Measurements from ENCODE around the gene PGM2. TPM values are rescaled to one million over a fixed set of nuclear protein-coding genes. Genes with fewer than 3 reads are reported as not detected.

The PGM2 gene
- total and polyA plus RNA-seq, 5 experiments from 2014 or later, result 17.3 to 22.0 (median 18.3) TPM

GRCh38 chr4:37872310-37872988 is 46.0 kb downstream of the PGM2 start:
- no peaks in the 10 kb centered on the region for H3K9me3 Mint-ChIP-seq
- peaks cover 5 to 12% (median 7%) of the 10 kb centered on the region in 3 donors for H3K36me3 Mint-ChIP-seq
- H3K27ac Mint-ChIP-seq, result peak overlapping the region in 7 of 10 donors; percentile 4 to 80 (median 19)
- DNase-seq (no peak), ATAC-seq (peak in 1 of 2 donors; percentile 39)
- POLR2A ChIA-PET, result no interaction called here
- H3K4me1 Mint-ChIP-seq, result peaks cover 3 to 18% (median 12%) of the 10 kb centered on the region in 4 donors
- H3K4me3 Mint-ChIP-seq, result no peak overlapping the region
- no peaks in the 10 kb centered on the region for H3K27me3 Mint-ChIP-seq

GRCh38 chr4:37873386-37873785 is 46.9 kb downstream of the PGM2 start:
- DNase-seq (no peak), ATAC-seq (no peak)
- H3K9me3 Mint-ChIP-seq, result no peaks in the 10 kb centered on the region
- no peak overlapping the region for H3K4me3 Mint-ChIP-seq
- no peaks in the 10 kb centered on the region for H3K27me3 Mint-ChIP-seq
- peak overlapping the region in 1 of 10 donors; percentile 16 for H3K27ac Mint-ChIP-seq
- peaks cover 0 to 7% (median 0%) of the 10 kb centered on the region in 3 donors for H3K36me3 Mint-ChIP-seq
- POLR2A ChIA-PET, result no interaction called here
- peaks cover 2 to 18% (median 12%) of the 10 kb centered on the region in 4 donors for H3K4me1 Mint-ChIP-seq

GRCh38 chr4:37876156-37876555 is 49.7 kb downstream of the PGM2 start:
- H3K27me3 Mint-ChIP-seq, result no peaks in the 10 kb centered on the region
- H3K27ac Mint-ChIP-seq, result no peak overlapping the region
- peaks cover 5 to 21% (median 13%) of the 10 kb centered on the region in 4 donors for H3K4me1 Mint-ChIP-seq
- H3K4me3 Mint-ChIP-seq, result no peak overlapping the region
- ATAC-seq (no peak), DNase-seq (no peak)
- no peaks in the 10 kb centered on the region for H3K36me3 Mint-ChIP-seq
- POLR2A ChIA-PET, result no interaction called here
- H3K9me3 Mint-ChIP-seq, result no peaks in the 10 kb centered on the region

GRCh38 chr4:37879365-37879764 is 52.9 kb downstream of the PGM2 start:
- peaks cover 0 to 4% (median 0%) of the 10 kb centered on the region in 5 donors for H3K27me3 Mint-ChIP-seq
- no peak for ATAC-seq
- H3K27ac Mint-ChIP-seq, result no peak overlapping the region
- H3K4me1 Mint-ChIP-seq, result peaks cover 0 to 4% (median 3%) of the 10 kb centered on the region in 4 donors
- POLR2A ChIA-PET, result no interaction called here
- no peak overlapping the region for H3K4me3 Mint-ChIP-seq
- DNase-seq, result no peak
- no peaks in the 10 kb centered on the region for H3K36me3 Mint-ChIP-seq
- no peaks in the 10 kb centered on the region for H3K9me3 Mint-ChIP-seq

- POLR2A ChIA-PET, result no interaction called here
- Mint-ChIP-seq H3K4me3 (no peak overlapping the region), H3K36me3 (no peaks in the 10 kb centered on the region), H3K27me3 (peaks cover 0 to 10% (median 3%) of the 10 kb centered on the region in 5 donors), H3K4me1 (peaks cover 0 to 8% (median 3%) of the 10 kb centered on the region in 4 donors), H3K9me3 (no peaks in the 10 kb centered on the region), H3K27ac (no peak overlapping the region)
- ATAC-seq (no peak), DNase-seq (no peak)
Observed at GRCh38 chr4:37881811-37882210, 55.3 kb downstream of the PGM2 start.

- Mint-ChIP-seq H3K4me1 (peaks cover 0 to 9% (median 3%) of the 10 kb centered on the region in 4 donors), H3K4me3 (no peak overlapping the region), H3K27ac (no peak overlapping the region), H3K9me3 (no peaks in the 10 kb centered on the region), H3K36me3 (no peaks in the 10 kb centered on the region), H3K27me3 (peaks cover 0 to 10% (median 3%) of the 10 kb centered on the region in 5 donors)
- no peak for ATAC-seq
- POLR2A ChIA-PET, result no interaction called here
- no peak for DNase-seq
Observed at GRCh38 chr4:37882665-37883296, 56.3 kb downstream of the PGM2 start.

GRCh38 chr4:37884855-37885487 is 58.5 kb downstream of the PGM2 start:
- peaks cover 2 to 16% (median 7%) of the 10 kb centered on the region in 4 donors for H3K4me1 Mint-ChIP-seq
- H3K9me3 Mint-ChIP-seq, result no peaks in the 10 kb centered on the region
- no peaks in the 10 kb centered on the region for H3K36me3 Mint-ChIP-seq
- no peak overlapping the region for H3K4me3 Mint-ChIP-seq
- peaks cover 0 to 10% (median 3%) of the 10 kb centered on the region in 5 donors for H3K27me3 Mint-ChIP-seq
- no peak for ATAC-seq
- no peak for DNase-seq
- H3K27ac Mint-ChIP-seq, result no peak overlapping the region
- POLR2A ChIA-PET, result no interaction called here

GRCh38 chr4:37885496-37885895 is 59.0 kb downstream of the PGM2 start:
- POLR2A ChIA-PET, result no interaction called here
- peaks cover 0 to 10% (median 3%) of the 10 kb centered on the region in 5 donors for H3K27me3 Mint-ChIP-seq
- H3K4me1 Mint-ChIP-seq, result peaks cover 4 to 18% (median 9%) of the 10 kb centered on the region in 4 donors
- no peak for ATAC-seq
- DNase-seq, result no peak
- H3K36me3 Mint-ChIP-seq, result no peaks in the 10 kb centered on the region
- no peak overlapping the region for H3K4me3 Mint-ChIP-seq
- H3K9me3 Mint-ChIP-seq, result no peaks in the 10 kb centered on the region
- no peak overlapping the region for H3K27ac Mint-ChIP-seq

- H3K9me3 Mint-ChIP-seq, result no peaks in the 10 kb centered on the region
- ATAC-seq (peak; percentile 34 to 39), DNase-seq (peak in 9 of 10 donors; percentile 10 to 68 (median 27))
- peaks cover 0 to 6% (median under 1%) of the 10 kb centered on the region in 3 donors for H3K36me3 Mint-ChIP-seq
- peaks cover 14 to 49% (median 34%) of the 10 kb centered on the region in 4 donors for H3K4me1 Mint-ChIP-seq
- H3K27ac Mint-ChIP-seq, result peak overlapping the region in 8 of 10 donors; percentile 31 to 85 (median 57)
- peak overlapping the region; percentile 55 to 98 (median 71) for H3K4me3 Mint-ChIP-seq
- POLR2A ChIA-PET, result interaction anchor here (0.6 to 2.3 kb wide), 3 partner anchors 49 to 179 kb away, joined by 3 to 17 read pairs (median 3); partner anchors contain the start of gene PGM2
- H3K27me3 Mint-ChIP-seq, result peaks cover 0 to 1% (median 0%) of the 10 kb centered on the region in 5 donors
Observed at GRCh38 chr4:37889849-37890800, 63.6 kb downstream of the PGM2 start.

- POLR2A ChIA-PET, result interaction anchor here (0.5 to 2.3 kb wide), 4 partner anchors 32 to 178 kb away, joined by 3 to 17 read pairs (median 3); partner anchors contain the start of gene PGM2
- ATAC-seq (peak in 1 of 2 donors; percentile 47), DNase-seq (peak in 3 of 10 donors; percentile 5 to 24 (median 9))
- Mint-ChIP-seq H3K9me3 (no peaks in the 10 kb centered on the region), H3K27me3 (peaks cover 0 to 1% (median 0%) of the 10 kb centered on the region in 5 donors), H3K4me1 (peaks cover 18 to 55% (median 40%) of the 10 kb centered on the region in 4 donors), H3K36me3 (peaks cover 0 to 6% (median 4%) of the 10 kb centered on the region in 3 donors), H3K27ac (peak within 1 kb of the TSS; percentile 80 to 99 (median 96)), H3K4me3 (peak within 1 kb of the TSS; percentile 89 to 98 (median 95))
Observed at GRCh38 chr4:37890801-37891259, 64.3 kb downstream of the PGM2 start, which contains the start of gene TBC1D1. TBC1D1 (plus strand) TSS chr4:37891084; CDS start chr4:37902096, 11,012 bp downstream.

GRCh38 chr4:37891260-37892159 is 65.0 kb downstream of the PGM2 start:
- Mint-ChIP-seq H3K4me1 (peaks cover 24 to 59% (median 47%) of the 10 kb centered on the region in 4 donors), H3K4me3 (peak overlapping the region; percentile 89 to 98 (median 95)), H3K9me3 (no peaks in the 10 kb centered on the region), H3K36me3 (peaks cover 0 to 6% (median 4%) of the 10 kb centered on the region in 3 donors), H3K27me3 (peaks cover 0 to 1% (median 0%) of the 10 kb centered on the region in 5 donors), H3K27ac (peak overlapping the region; percentile 80 to 99 (median 96))
- POLR2A ChIA-PET, result interaction anchor here (0.5 to 2.3 kb wide), 4 partner anchors 18 to 763 kb away, joined by 3 to 17 read pairs (median 3); partner anchors contain the start of gene PGM2
- ATAC-seq (peak; percentile 71 to 78), DNase-seq (peak; percentile 37 to 76 (median 61))

Measured in naive thymus-derived CD8-positive, alpha-beta T cell (primary cell).